IPS-NIHi11 (cell line): ENCODE results near the gene TRIM41.
A peak's percentile ranks its signal among the peaks of the same experiment; 100 is the strongest.
"Not testable (repeated sequence)": the region's sequence is repeated elsewhere in the genome, so short reads cannot be mapped to it uniquely, and the experiment has no call there.

Source experiments
- DNase-seq: peaks from one replicate; pipeline ENCODE4 v3.0.0; 2012; ENCODE audit warnings: mixed read lengths, low spot score

Gene TRIM41

DNA sequence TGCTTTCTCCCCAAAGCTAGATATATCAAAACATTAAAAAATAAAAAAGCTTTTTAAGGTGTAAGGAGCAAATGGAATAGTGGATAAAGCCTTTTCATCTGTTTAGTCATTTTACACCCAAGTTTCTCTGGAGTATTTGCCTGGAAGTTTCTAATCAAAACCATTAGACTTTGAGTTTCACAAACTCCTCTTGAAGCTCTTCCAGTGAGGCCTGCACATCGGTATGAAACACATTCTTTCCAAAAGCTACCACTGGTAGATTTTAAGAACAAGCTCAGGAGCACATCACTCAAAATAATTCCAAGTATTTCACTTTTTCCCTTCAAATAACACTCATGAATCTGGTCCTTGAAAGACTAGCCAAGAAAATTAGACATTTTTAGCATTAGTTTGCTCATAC lies 32.2 kb downstream of the TRIM41 start:
- DNase-seq: no peak

DNA sequence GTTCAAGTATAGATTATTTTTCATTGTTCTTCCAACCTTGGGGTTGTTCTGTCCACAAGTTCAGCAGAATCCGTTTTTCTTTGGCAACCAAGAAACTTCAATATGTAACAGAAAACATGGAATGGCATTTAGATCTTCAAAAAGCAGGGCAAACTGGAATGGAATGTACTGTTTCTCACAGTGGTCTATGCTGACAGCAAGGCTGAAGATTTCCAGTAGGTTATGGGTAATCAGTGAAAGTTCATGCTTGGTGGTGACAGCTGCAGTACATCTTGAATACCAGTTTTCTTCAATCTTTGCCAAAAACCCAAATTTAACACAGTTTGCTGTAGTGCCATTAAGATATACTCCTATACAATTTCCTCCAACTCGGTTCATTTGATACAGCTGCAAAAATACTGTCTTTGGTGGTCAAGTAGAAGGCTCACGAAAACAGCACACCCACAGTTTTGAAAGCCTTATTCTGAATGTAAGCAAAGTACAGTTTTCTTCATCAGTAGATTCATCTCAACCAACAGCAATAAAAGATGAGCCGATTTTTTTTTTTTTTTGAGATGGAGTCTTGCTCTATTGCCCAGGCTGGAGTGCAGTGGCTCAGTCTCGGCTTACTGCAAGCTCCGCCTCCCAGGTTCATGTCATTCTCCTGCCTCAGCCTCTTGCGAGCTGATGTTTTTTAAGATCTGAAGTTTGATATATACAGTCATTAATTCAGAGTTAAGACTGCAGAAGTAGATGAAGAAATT lies 32.9 kb downstream of the TRIM41 start:
- DNase-seq: no peak

DNA sequence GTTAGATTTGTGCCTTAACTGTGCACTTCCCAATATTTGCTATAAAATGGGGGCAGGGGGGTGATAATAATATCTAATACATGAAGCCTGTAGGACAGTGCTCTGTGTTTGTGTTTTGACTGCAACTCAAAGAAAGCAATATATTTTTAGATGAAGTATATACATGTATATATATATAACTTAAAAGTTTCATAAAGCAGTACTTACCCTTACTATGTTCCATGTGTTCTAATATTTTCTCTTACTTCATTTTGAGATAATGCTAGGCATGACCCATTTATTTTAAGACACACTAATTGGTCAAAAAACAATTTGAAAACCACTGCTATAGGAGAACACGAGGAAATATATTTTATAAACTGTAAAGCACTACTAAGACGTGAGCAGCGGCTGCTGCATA lies 35.5 kb downstream of the TRIM41 start:
- no peak for DNase-seq

DNA sequence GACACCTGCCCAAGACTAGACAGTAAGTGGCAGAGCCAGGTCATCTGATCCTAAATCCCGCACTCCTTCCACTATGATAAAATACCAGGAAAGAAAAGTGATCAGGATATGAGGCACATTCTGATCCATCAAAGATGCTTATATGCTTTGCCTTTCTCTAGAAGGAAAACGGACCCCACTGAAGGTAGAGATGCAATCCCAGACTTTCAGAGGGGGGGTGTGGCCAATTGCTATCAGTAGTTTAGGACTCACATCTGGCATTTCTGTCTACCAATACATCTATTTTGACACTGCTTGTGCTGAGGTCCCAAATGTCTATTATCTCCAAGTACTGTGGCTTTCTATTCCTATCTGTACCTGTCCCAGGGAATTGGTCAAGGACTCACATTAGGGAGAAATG lies 36.2 kb downstream of the TRIM41 start:
- DNase-seq: no peak

DNA sequence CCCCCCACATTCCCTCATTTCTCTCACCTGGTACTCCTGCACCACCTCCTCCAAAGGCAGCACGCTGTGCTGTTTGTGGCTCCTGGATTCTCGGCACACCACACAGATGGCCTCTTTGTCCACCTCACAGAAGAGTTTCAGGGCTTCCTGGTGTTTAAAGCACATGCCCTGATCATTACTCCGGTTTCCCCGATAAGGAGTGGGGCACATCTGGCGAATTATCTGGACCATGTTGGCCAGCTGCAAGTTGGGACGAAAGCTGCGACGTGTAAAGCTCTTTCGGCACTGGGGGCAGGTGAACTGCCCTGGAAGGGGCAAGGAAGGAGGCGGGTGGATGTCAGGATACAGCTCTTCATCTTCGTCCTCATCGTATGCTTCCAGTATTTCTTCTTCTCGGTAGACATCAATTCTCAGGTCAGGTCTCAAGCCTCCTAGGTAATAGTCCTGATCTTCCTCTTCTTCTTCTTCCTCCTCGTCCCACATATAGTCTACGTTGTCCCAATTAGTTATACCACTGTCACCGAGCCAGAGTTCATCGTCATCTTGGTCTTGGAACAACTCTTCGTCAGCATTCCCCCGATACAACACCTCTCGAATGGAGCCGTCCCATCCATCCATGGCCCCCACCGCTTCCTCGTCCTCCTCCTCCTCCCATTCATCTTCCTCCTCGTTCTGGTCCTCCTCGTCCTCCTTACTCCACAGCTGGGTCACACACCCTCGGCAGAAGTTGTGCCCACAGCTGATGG lies 37.1 kb downstream of the TRIM41 start:
- DNase-seq: no peak

DNA sequence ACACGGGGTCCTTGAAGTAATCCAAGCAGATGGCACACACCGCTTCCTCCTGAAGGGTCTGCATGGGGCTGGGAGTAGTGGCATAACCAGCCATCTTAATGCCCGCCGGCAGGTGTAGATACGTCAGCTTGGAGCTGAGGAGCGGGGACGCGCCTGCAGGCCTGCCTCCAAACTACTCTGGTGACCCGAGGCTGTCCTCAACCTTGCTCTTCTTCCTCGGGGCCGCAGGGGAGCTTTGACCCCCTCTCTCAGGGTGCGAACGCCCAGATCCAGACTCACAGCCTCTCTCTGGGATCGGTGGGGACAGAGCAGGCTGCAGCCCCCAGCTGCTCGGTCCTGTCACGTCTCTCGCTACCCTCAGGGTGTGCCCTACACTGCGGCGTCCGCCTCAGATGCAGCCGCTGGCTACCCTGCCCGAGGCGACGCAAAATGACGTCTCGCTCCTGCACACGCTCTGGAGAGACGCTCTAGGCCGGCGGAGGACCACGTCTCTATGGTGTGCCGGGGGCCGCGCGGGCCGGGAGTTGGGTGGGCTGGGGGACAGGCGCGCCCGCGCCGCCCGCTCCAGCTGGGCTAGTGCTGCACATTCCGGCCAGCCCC lies 37.7 kb downstream of the TRIM41 start, which contains the start of gene TRIM52:
TSS of gene TRIM52 (minus strand) at position 424 of the 600 bp plus-strand sequence. CDS start at position 94, 330 bp downstream.
- DNase-seq: peak; percentile 87

DNA sequence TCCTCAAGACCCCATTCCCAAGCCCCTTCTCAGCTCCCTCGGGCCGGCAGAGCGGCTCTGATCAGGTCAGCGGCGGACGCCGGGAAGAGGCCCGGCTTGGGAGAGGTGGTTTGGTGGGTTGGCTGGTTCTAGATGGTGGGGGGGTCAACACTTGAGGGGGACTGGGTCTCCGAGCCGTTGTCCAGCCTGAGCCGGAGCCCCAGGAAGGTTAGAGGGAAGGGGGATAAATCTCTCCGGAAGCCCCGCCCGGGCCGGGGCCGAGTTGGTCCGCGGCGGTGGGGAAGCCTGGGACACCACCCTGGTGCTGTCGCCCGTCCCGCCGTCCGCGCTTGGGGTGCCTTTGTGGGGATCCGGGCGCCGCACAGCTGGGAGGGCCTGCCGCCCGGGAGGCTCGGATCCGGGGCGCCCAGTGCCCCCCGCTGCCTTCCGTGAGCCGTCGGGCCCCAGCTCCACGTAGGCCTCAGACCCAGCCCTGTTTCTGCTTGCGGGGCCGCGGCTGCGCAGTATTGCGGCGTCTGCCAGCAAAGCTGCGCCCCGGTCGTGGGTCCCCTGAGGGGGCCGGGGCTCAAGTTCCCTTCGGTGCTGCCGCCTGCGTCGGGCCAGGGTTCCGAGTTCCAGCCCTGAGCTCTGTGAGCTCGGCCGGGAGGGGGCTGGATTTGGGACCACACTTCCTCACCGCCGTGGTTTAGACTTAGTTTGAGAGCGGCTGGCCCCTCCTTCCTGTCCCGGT lies 38.4 kb downstream of the TRIM41 start:
- peak; percentile 53 for DNase-seq

DNA sequence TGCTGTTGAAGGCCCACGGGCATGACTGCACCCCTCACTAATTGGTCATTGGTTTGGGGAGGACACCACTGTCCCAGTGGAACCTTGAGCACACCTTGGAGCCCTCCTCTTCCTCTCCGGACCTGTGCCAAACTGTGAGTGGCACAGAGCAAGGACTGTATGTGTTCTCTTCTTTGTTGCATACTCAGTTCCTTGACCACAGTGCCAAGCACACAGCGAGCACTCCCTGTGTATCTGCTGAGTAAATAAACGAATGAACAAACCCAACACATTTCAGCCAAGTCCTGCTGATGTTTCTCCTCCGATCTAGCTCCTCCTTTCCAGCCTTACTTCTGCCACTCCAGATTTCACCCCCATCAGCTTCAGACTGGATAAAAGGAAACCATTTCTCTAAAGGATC lies 40.6 kb downstream of the TRIM41 start:
- no peak for DNase-seq

DNA sequence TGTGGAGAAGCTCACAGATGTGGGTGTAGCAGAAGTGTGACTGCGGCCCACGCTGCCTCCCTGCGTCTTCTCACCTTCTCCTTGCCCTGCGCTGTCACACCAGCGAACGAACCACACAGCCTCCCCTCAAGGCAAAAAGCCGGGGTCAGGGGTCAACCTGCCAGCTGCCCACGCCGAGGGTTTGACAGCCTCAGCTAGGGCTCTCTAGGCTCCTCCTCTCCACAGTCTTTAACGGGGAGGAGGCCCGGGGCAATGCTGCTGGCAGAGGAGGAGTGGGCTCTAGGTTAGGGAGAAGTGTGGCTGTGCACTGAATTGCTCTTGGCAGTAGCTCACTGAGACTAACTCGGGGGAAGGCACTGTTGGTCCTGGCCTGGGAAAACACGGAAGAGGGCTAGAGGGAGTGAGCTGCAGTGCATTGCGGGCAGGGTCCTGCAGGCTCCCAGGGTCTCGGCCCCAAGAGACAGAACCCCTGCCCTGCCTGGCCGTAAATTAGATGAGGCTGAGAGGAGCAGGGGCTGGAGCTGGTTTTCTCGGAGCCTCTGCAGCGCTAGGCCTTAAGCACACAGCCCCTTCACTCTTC lies 42.1 kb downstream of the TRIM41 start:
- no peak for DNase-seq

DNA sequence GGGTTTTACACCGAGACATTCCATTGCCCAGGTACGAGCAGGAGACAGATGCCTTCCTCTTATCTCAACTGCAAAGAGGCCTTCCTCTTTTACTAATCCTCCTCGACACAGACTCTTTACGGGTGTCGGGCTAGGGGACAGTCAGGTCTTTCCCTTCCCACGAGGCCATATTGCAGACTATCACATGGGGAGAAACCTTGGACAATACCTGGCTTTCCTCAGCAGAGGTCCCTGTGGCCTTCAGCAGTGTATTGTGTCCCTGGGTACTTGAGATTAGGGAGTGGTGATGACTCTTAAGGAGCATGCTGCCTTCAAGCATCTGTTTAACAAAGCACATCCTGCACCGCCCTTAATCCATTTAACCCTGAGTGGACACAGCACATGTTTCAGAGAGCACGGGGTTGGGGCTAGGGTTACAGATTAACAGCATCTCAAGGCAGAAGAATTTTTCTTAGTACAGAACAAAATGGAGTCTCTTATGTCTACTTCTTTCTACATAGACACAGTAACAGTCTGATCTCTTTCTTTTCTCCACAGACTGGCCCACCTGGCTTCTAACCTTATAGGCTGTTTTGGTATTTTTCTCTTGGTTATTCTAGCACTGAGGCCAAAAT lies 44.3 kb downstream of the TRIM41 start:
- not testable (repeated sequence) for DNase-seq

DNA sequence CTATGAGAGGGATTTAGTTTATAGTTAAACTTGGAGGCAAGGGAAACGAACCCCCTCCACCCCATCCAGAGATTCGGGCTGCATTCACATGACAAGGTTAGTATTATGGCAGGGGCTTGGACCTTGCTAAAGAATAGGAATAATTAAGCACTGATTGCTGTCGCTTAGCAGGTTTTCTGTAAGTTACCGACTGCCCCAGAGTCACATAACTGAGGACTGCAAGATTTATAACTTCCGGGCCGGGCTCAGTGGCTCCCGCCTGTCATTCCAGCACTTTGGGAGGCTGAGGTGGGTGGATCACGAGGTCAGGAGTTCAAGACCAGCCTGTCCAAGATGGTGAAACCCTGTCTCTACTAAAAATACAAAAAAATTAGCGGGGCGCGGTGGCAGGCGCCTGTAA lies 44.8 kb downstream of the TRIM41 start:
- DNase-seq: not testable (repeated sequence)

DNA sequence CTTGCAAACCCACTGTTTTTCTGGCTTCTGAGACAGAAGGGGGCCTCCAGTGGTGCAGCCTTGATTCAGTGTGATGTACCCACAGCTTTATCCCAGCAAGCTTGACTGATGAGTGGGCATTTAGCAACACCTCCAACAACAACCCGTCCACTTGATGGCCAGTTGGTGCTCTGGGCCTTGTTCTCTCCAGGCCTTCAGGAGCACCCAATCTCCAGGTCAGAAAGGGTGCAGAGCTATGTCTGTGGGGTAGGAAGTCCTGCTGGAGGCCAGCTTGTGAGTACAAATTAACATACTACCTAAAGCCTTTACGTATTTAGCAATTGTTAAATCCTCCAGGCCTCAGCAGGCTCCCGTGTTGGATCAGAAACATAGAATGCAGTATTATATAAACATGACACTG lies 48.0 kb downstream of the TRIM41 start:
- DNase-seq: no peak

DNA sequence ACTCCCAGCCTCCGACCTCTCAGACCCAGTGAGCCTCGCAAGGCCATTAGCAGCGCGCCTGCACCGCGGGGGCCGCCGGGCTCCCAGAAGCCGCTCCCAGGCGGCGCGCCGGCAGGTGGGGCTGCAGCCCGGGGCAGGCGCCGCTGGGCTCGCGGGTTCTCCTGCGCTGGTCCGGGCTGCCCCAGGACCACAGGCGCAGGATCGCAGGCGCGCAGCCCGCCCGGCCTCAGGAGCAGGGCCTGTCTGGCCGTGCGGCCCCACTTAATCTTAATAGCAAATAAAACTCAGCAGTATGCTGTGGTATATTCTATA lies 50.3 kb downstream of the TRIM41 start:
- DNase-seq: peak; percentile 72

DNA sequence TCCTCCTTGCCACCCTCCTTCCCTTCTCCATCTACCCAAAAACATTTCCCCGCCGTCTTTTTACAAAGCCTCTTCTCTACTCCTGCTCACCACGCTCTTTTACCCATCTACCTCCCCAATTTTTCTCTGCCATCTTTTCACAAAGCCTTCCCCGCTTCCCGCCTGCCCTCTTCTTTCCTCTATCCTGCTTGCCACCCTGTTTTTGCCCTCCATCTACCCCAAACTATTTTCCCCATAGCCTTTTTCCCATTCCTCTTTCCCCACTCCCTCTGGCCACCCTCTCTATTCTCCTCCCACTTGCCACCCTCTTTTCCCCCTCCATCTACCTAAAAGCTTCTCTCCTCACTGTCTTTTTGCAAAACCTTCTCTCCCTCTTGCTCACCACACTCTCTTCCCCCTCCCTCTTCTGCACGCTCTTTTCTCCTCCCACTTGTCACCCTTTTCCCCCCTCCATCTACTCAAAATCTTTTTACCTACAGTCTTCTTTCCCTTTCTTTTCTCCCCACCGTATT lies 57.2 kb downstream of the TRIM41 start:
- DNase-seq: no peak

DNA sequence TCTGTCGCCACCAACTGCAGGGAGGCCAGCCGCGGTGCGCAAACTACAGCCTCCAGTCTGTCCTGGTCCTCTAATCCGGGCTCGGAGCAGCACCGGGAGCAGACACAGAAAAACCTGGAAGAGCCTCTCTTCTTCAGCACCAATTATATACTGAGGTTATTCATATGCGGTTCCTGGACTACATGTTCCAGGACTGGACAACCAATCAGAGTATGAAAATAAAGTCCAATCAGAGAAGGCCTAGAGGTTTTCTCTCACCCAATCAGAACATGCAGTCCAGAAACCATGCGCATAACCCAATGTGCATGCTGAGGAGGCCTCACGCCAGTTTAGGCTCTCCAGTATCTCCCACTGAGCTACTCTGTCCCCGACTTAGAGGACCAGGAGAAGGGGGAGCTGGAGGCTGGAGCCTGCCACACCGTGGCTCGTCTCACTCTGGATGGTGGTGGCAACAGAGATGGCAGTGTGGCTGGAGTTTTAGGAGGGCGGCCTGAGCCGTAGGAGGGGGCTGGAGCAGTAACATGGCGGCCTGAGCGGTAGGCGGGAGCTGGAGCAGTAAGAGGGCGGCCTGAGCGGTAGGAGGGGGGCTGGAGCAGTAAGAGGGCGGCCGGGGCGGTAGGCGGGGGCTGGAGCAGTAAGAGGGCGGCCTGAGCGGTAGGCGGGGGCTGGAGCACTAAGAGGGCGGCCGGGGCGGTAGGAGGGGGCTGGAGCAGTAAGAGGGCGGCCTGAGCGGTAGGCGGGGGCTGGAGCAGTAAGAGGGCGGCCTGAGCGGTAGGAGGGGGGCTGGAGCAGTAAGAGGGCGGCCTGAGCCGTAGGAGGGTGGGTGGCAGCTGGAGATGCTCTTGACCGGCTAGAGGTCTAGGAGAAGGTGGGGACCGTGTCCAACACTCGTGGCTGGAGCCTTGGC lies 58.2 kb downstream of the TRIM41 start:
- peak; percentile 86 for DNase-seq

DNA sequence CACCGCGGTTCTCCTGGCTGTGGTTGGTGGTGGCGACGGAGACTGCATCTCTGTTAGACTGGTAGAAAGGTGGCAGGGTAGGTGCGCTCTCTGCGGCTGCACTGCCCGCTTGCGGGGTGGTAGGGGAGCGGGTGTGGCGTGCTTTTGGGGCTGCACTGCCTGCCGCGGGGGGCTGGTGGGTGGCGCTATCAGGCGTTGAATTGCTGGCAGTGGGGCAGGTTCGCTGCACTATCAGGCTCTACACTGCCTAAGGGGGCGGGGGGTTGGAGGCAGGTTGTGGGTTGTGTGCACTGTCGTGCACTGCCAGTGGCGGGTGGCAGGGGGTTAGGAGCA lies 58.9 kb downstream of the TRIM41 start:
- peak; percentile 20 for DNase-seq

DNA sequence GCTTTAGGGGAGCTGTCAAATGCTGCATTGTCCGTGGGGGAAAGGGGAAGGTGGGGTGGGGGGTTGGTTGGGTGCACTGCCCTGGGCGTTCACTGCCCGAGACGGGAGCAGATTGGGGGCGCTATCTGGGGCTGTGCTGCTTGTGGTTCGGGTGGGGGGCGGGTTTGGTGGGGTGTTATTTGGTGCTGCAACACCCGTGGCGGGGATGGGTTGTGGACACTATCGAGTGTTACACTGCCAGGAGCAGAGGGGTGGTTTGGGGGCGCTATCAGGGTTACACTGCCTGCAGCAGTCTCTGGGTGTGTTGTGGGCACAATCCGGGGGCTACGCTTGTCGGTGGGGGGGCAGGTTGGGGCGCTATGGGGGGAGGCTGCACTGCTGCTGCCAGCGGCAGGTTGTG lies 59.3 kb downstream of the TRIM41 start:
- DNase-seq: not testable (repeated sequence)

DNA sequence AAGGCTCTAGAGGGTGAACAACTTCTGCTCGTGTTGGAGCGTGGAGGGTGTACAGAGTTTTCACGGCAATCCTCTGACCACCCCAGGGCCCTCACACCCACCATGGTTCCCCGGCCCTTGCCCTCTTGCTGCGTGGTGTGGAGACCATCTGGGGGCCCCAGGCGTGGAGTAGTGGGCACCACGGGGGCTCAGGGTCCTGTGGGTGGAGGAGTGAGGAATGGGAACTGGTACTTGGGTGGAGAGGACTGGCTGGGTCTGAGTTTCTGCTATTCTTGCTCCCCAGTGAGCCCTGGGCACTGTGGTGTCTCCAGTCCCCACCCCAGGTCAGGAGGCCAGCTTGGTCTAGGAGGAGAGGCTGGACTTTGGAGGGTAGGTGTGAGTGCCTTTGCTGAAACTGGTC lies 59.8 kb downstream of the TRIM41 start:
- DNase-seq: no peak

DNA sequence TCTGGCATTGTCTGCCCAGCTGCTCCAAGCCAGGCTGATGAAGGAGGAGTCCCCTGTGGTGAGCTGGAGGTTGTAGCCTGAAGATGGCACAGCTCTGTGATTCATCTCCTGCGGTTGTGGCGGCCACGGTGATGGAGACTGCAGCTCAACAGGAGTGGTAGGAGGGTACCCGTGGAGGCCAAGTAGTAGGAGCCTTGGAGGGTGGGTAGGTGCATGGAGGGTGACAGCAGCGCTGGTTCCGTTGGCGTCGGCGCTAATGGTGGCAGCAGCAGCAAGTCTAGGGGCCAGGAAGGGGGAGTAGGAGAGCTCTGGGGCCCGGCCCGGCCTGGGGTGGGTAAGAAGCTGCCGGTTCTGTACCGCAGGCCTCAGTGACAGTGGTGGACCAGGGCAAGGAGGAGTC lies 60.3 kb downstream of the TRIM41 start:
- DNase-seq: no peak
